Bronchial epithelial cell (primary cell): ENCODE data around the gene CATSPER3. TPM values are rescaled to one million over a fixed set of nuclear protein-coding genes. Genes with fewer than 3 reads are reported as not detected.

Source experiments
- DNase-seq: peaks from one replicate; pipeline ENCODE4 v3.0.0-alpha.2; 2010; ENCODE audit warnings: low read depth
- FAIRE-seq: peaks from 2 replicates; lab custom pipeline; 2011; peaks lifted over from hg19 to GRCh38; lab: Jason Lieb, UNC
- H3K27me3 ChIP-seq: 2 replicates; pipeline ENCODE4 v1.5.1; 2011; ENCODE audit warnings: low read length; ENCODE audit not compliant: control insufficient read depth, insufficient read depth
- H3K36me3 ChIP-seq: 2 replicates; pipeline ENCODE4 v1.5.1; 2011; ENCODE audit warnings: low read length; ENCODE audit not compliant: control insufficient read depth, insufficient read depth
- H3K4me3 ChIP-seq: 2 replicates; pipeline ENCODE4 v1.5.1; 2011; ENCODE audit warnings: mild to moderate bottlenecking, low read depth, low read length, control low read depth
- total RNA-seq: library from RNA; depleted of rRNA; stranded (reverse); fragments of >200 nt; gene quantifications from 2 replicates; pipeline ENCODE4 v1.2.1, GENCODE V29; 2014
- TF ChIP-seq, protein P1 (sequence below): IDR thresholded peaks from 2 replicates; pipeline ENCODE4 v1.5.1; 2011; ENCODE audit warnings: mild to moderate bottlenecking, moderate library complexity, low read length, control low read depth, inconsistent platforms; ENCODE audit not compliant: insufficient read depth, severe bottlenecking

The CATSPER3 gene
- total RNA-seq, 1 donor from 2014 or later = under 0.01 TPM

DNA sequence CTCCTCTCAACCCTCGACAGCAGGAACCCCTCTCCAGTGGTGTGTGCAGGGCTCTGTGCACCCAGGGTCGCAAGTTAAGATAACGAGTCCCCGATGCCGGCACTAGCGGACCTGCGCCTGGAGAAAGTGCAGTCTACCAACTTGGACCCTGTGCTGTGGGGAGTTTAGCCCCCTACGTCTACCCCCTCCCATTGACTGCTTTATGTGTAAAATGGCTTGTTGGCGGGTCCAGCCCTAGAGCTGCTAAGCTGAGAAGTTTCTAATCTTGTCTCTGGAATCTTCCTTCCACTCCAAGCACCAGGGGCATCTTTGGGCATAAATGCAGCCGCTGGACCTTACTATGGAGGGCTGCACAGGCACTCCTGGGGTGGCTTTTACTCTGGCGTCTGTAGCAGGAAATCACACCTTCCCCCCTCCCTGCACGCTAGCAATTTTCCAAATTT is 73.5 kb downstream of the CATSPER3 start:
- Histone ChIP-seq H3K4me3 (no peak overlapping the region), H3K27me3 (peaks cover 18% of the 10 kb centered on the region), H3K36me3 (no peaks in the 10 kb centered on the region)
- DNase-seq (no peak), FAIRE-seq (no peak)
- TF ChIP-seq, protein P1, sequence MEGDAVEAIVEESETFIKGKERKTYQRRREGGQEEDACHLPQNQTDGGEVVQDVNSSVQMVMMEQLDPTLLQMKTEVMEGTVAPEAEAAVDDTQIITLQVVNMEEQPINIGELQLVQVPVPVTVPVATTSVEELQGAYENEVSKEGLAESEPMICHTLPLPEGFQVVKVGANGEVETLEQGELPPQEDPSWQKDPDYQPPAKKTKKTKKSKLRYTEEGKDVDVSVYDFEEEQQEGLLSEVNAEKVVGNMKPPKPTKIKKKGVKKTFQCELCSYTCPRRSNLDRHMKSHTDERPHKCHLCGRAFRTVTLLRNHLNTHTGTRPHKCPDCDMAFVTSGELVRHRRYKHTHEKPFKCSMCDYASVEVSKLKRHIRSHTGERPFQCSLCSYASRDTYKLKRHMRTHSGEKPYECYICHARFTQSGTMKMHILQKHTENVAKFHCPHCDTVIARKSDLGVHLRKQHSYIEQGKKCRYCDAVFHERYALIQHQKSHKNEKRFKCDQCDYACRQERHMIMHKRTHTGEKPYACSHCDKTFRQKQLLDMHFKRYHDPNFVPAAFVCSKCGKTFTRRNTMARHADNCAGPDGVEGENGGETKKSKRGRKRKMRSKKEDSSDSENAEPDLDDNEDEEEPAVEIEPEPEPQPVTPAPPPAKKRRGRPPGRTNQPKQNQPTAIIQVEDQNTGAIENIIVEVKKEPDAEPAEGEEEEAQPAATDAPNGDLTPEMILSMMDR = no peak

- Histone ChIP-seq H3K4me3 (no peak overlapping the region), H3K36me3 (no peaks in the 10 kb centered on the region), H3K27me3 (peaks cover 18% of the 10 kb centered on the region)
- TF ChIP-seq, protein P1 = no peak
- DNase-seq = no peak
- no peak for FAIRE-seq
Observed at GRCh38 chr5:135041726-135042125, 74.0 kb downstream of the CATSPER3 start.

DNA sequence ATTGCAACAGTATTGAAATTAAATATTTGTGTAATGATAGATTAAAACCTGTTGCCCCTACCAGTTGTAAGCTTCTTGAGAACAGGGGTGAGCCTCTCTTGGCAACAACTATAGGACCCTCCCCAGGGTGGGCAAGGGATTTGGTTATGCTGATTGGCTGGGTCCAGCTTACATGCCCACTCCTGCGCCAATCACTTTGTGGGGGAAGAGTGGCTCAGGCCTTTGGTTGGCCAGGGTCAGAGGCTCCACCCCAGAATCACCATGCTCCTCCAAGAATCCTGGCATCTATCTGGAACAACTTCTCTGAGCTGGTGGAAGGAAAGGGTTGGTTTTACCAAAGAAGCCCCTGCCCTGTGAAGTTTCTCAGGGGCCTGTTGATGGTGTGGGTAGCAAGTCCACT is 74.9 kb downstream of the CATSPER3 start:
- TF ChIP-seq, protein P1 = no peak
- H3K4me3 ChIP-seq = no peak overlapping the region
- no peaks in the 10 kb centered on the region for H3K36me3 ChIP-seq
- FAIRE-seq = no peak
- no peak for DNase-seq
- peaks cover 18% of the 10 kb centered on the region for H3K27me3 ChIP-seq

- FAIRE-seq (no peak), DNase-seq (no peak)
- Histone ChIP-seq H3K27me3 (peaks cover 3% of the 10 kb centered on the region), H3K36me3 (no peaks in the 10 kb centered on the region), H3K4me3 (no peak overlapping the region)
- TF ChIP-seq, protein P1 = no peak
Observed at GRCh38 chr5:135045488-135045887, 77.8 kb downstream of the CATSPER3 start.

GRCh38 chr5:135046661-135047346 is 79.1 kb downstream of the CATSPER3 start:
- H3K4me3 ChIP-seq = no peak overlapping the region
- no peak for DNase-seq
- TF ChIP-seq, protein P1 = no peak
- no peak for FAIRE-seq
- no peaks in the 10 kb centered on the region for H3K36me3 ChIP-seq
- H3K27me3 ChIP-seq = peaks cover 3% of the 10 kb centered on the region

- DNase-seq (no peak), FAIRE-seq (peak; percentile 23)
- H3K27me3 ChIP-seq = peaks cover 3% of the 10 kb centered on the region
- TF ChIP-seq, protein P1 = no peak
- no peaks in the 10 kb centered on the region for H3K36me3 ChIP-seq
- no peak overlapping the region for H3K4me3 ChIP-seq
Observed at GRCh38 chr5:135047347-135047695, 79.6 kb downstream of the CATSPER3 start.
